SJSA1 (cell line): ENCODE data around the gene SIK3. TPM values are rescaled to one million over a fixed set of nuclear protein-coding genes. Genes with fewer than 3 reads are reported as not detected.
"Not testable (repeated sequence)": the region's sequence is repeated elsewhere in the genome, so short reads cannot be mapped to it uniquely, and the experiment has no call there.

ENCODE experiments used
- DNase-seq, 2 experiments: peaks; one replicate each; pipeline ENCODE4 v3.0.0-alpha.2; 2015 to 2020; ENCODE audit warnings: low spot score in 2 of 2, low read depth in 1 of 2
- H3K27ac ChIP-seq: fragments of 250-450 bp; sonication (Bioruptor Pico); 2 replicates; pipeline ENCODE4 v1.5.1; 2020; ENCODE audit warnings: mild to moderate bottlenecking, moderate library complexity
- H3K27me3 ChIP-seq: fragments of 250-450 bp; sonication (Bioruptor Pico); replicated peaks from 2 replicates; pipeline ENCODE4 v1.5.1; 2020; ENCODE audit warnings: mild to moderate bottlenecking, moderate library complexity
- H3K36me3 ChIP-seq: fragments of 250-450 bp; sonication (Bioruptor Pico); 2 replicates; pipeline ENCODE4 v1.5.1; 2020; ENCODE audit warnings: mild to moderate bottlenecking
- H3K4me1 ChIP-seq: fragments of 250-450 bp; sonication (Bioruptor Pico); replicated peaks from 2 replicates; pipeline ENCODE4 v1.6.1; 2021; ENCODE audit warnings: mild to moderate bottlenecking
- H3K4me3 ChIP-seq: fragments of 250-450 bp; sonication (Bioruptor Pico); 2 replicates; pipeline ENCODE4 v1.5.1; 2020; ENCODE audit warnings: mild to moderate bottlenecking
- H3K9me3 ChIP-seq: fragments of 250-450 bp; sonication (Bioruptor Pico); replicated peaks from 2 replicates; pipeline ENCODE4 v1.5.1; 2020; ENCODE audit warnings: mild to moderate bottlenecking
- total RNA-seq: library from RNA; depleted of rRNA; stranded (reverse); fragments of >200 nt; shearing (Covaris generic); gene quantifications from 2 replicates; pipeline ENCODE4 v1.2.3, GENCODE V29; 2014

Gene SIK3
- total RNA-seq, 1 experiment from 2014 or later = 8.7 TPM

GRCh38 chr11:116838321-116839084, 259.7 kb downstream of the SIK3 start:
- Histone ChIP-seq H3K9me3 (no peaks in the 10 kb centered on the region), H3K27me3 (no peaks in the 10 kb centered on the region), H3K27ac (no peak overlapping the region), H3K4me3 (no peak overlapping the region), H3K4me1 (peaks cover 12% of the 10 kb centered on the region), H3K36me3 (no peaks in the 10 kb centered on the region)
- no peak for DNase-seq

DNA sequence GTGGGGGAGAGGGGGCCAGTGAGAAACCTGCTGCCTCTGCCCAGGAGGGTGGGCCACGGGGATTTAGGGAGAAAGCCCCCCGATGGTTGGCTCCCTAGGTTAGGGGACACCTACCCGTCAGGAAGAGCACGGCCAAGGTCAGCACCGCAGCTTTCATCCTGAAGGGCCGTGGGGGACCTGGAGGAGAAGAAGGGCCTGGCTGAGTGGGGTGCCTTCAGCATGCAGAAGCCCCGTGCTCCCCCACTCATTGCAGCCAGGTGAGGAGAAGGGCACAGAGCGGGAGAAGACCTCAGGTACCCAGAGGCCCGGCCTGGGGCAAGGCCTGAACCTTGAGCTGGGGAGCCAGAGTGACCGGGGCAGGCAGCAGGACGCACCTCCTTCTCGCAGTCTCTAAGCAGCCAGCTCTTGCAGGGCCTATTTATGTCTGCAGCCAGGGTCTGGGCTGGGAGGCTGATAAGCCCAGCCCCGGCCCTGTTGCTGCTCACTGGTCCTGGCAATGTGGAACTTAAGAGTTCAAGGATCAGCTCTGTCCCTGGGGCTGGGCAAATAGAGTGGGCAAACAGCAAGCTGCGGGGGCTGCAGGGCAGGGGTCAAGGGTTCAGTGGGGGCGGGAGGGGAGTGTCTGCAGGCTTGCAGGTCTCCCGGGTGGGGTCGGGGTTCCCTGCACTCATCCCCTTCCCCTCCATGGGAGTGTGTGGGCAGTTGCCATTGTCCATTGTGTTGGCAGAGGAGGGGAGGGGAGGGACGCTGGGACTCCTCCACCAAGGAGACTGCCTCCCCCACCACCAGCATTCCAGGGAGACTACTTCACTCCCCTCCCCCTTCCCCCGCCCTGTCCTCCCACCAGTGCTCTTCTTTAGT, 260.8 kb downstream of the SIK3 start, which contains the start of gene APOA1:
TSS of gene APOA1 (minus strand) at position 392 of the 861 bp plus-strand sequence. CDS start at position 157, 235 bp downstream.
- H3K4me1 ChIP-seq = peaks cover 12% of the 10 kb centered on the region
- no peaks in the 10 kb centered on the region for H3K36me3 ChIP-seq
- no peak for DNase-seq
- H3K27ac ChIP-seq = no peak within 1 kb of the TSS
- no peaks in the 10 kb centered on the region for H3K9me3 ChIP-seq
- H3K27me3 ChIP-seq = no peaks in the 10 kb centered on the region
- no peak within 1 kb of the TSS for H3K4me3 ChIP-seq

GRCh38 chr11:116836632-116836991, 261.6 kb downstream of the SIK3 start:
- H3K4me3 ChIP-seq = no peak overlapping the region
- H3K27ac ChIP-seq = no peak overlapping the region
- no peak for DNase-seq
- no peaks in the 10 kb centered on the region for H3K36me3 ChIP-seq
- peaks cover 12% of the 10 kb centered on the region for H3K4me1 ChIP-seq
- H3K27me3 ChIP-seq = no peaks in the 10 kb centered on the region
- no peaks in the 10 kb centered on the region for H3K9me3 ChIP-seq

GRCh38 chr11:116835791-116836631, 262.2 kb downstream of the SIK3 start:
- Histone ChIP-seq H3K36me3 (no peaks in the 10 kb centered on the region), H3K4me3 (peak overlapping the region; percentile 8; the same call in 1 of the 2 replicates), H3K27me3 (no peaks in the 10 kb centered on the region), H3K4me1 (peaks cover 12% of the 10 kb centered on the region), H3K27ac (peak overlapping the region; percentile 24; the same call in 1 of the 2 replicates), H3K9me3 (no peaks in the 10 kb centered on the region)
- DNase-seq = peak; percentile 73 to 87

GRCh38 chr11:116835042-116835772, 263.0 kb downstream of the SIK3 start:
- Histone ChIP-seq H3K27ac (peak overlapping the region; percentile 24; the same call in 1 of the 2 replicates), H3K36me3 (no peaks in the 10 kb centered on the region), H3K4me1 (peaks cover 12% of the 10 kb centered on the region), H3K27me3 (no peaks in the 10 kb centered on the region), H3K9me3 (no peaks in the 10 kb centered on the region), H3K4me3 (peak overlapping the region; percentile 8; the same call in 1 of the 2 replicates)
- no peak for DNase-seq

DNA sequence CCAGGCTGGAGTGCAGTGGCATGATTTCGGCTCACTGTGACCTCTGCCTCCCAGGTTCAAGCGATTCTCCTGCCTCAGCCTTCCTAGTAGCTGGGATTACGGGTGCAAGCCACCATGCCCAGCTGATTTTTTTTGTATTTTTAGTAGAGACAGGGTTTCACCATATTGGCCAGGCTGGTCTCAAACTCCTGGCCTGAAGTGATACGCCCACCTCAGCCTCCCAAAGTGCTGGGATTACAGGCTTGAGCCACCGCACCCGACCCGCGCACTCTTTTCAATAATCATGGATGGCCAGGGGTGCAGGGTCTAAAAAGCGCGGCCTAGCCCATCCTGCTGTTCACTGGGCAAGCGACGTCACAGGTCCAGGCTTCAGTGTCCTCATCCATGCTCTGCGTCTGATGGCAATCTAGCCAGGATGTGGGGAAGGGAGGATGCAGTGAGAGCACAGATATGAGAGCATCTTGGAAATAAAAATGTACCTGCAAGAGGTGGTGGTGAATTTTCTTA, 263.6 kb downstream of the SIK3 start:
- H3K27me3 ChIP-seq, DNase-seq, H3K4me3 ChIP-seq, H3K9me3 ChIP-seq, H3K27ac ChIP-seq, H3K36me3 ChIP-seq: not testable (repeated sequence)
- peaks cover 12% of the 10 kb centered on the region for H3K4me1 ChIP-seq

DNA sequence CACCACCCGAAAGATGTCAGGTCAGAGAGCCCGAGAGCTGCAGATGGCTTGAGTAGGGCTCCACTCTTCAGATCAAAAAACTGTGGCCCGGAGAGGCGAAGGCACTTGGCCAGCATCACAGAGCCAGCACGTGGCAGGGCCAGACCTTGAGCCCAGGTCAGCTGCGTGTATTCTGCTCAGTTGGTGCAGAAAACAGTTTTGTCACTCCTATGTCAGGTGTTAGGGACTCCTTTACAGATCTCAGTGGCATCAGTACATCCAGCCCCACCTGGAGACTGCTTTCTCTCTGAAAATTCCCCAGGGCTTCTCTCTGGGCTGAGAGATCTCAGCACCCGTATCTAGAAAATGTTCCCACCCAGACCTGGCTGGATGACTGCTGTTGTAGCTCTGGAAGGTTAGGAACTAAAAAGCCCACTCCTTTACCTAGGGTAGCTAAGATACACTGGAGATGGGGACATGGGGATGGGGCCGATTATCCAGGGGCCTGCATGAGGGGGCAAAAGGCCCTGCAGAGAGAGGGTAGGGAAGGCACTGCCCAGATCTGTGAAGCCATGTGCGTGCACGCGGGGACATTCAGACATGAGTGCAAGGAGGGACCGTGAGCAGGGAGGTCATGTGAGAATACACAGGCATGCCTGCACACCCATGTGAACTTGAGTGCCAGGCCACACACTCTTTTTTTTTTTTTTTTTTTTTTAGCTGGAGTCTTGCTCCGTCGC, 264.3 kb downstream of the SIK3 start:
- DNase-seq = no peak
- Histone ChIP-seq H3K9me3 (no peaks in the 10 kb centered on the region), H3K4me1 (peaks cover 12% of the 10 kb centered on the region), H3K27me3 (no peaks in the 10 kb centered on the region), H3K36me3 (no peaks in the 10 kb centered on the region), H3K4me3 (no peak overlapping the region), H3K27ac (no peak overlapping the region)

DNA sequence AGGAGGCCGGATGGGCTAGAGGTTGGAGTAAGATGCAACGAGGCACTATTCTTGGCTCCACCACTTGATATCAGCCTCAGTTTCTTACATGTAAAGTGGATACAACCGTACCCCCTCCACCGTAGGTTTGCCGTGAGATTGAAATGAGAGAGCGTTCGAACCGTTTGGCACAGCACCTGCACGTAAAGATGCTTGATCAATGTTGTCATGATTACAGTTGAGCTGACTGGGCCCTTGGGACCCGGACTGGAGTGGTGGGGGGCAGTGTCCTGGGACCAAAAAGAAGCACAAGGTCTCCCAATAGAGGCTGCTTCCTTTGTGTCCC, 264.8 kb downstream of the SIK3 start:
- H3K9me3 ChIP-seq = no peaks in the 10 kb centered on the region
- H3K36me3 ChIP-seq = no peaks in the 10 kb centered on the region
- no peak overlapping the region for H3K4me3 ChIP-seq
- H3K27ac ChIP-seq = no peak overlapping the region
- H3K27me3 ChIP-seq = no peaks in the 10 kb centered on the region
- DNase-seq = no peak
- H3K4me1 ChIP-seq = peaks cover 12% of the 10 kb centered on the region

DNA sequence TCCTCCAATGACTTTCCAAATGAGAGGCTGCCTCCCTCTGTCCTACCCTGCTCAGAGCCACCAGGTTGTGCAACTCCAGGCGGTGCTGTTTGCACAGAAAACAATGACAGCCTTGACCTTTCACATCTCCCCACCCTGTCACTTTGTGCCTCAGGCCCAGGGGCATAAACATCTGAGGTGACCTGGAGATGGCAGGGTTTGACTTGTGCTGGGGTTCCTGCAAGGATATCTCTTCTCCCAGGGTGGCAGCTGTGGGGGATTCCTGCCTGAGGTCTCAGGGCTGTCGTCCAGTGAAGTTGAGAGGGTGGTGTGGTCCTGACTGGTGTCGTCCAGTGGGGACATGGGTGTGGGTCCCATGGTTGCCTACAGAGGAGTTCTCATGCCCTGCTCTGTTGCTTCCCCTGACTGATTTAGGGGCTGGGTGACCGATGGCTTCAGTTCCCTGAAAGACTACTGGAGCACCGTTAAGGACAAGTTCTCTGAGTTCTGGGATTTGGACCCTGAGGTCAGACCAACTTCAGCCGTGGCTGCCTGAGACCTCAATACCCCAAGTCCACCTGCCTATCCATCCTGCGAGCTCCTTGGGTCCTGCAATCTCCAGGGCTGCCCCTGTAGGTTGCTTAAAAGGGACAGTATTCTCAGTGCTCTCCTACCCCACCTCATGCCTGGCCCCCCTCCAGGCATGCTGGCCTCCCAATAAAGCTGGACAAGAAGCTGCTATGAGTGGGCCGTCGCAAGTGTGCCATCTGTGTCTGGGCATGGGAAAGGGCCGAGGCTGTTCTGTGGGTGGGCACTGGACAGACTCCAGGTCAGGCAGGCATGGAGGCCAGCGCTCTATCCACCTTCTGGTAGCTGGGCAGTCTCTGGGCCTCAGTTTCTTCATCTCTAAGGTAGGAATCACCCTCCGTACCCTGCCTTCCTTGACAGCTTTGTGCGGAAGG, 265.6 kb downstream of the SIK3 start:
- H3K4me3 ChIP-seq = no peak overlapping the region
- H3K36me3 ChIP-seq = no peaks in the 10 kb centered on the region
- H3K4me1 ChIP-seq = peaks cover 12% of the 10 kb centered on the region
- H3K27ac ChIP-seq = no peak overlapping the region
- no peaks in the 10 kb centered on the region for H3K27me3 ChIP-seq
- no peak for DNase-seq
- H3K9me3 ChIP-seq = no peaks in the 10 kb centered on the region

GRCh38 chr11:116831790-116832349, 266.4 kb downstream of the SIK3 start:
- Histone ChIP-seq H3K9me3 (no peaks in the 10 kb centered on the region), H3K4me3 (no peak overlapping the region), H3K27ac (no peak overlapping the region), H3K36me3 (no peaks in the 10 kb centered on the region), H3K27me3 (no peaks in the 10 kb centered on the region), H3K4me1 (peaks cover 12% of the 10 kb centered on the region)
- no peak for DNase-seq

- H3K9me3 ChIP-seq = no peaks in the 10 kb centered on the region
- H3K27ac ChIP-seq = no peak overlapping the region
- H3K36me3 ChIP-seq = no peaks in the 10 kb centered on the region
- H3K4me3 ChIP-seq = no peak overlapping the region
- peaks cover 3% of the 10 kb centered on the region for H3K4me1 ChIP-seq
- DNase-seq = no peak
- H3K27me3 ChIP-seq = no peaks in the 10 kb centered on the region
Measured at GRCh38 chr11:116830184-116830912, 267.9 kb downstream of the SIK3 start.
